ENCODE results near the gene ST6GALNAC2.

The ST6GALNAC2 gene

DNA sequence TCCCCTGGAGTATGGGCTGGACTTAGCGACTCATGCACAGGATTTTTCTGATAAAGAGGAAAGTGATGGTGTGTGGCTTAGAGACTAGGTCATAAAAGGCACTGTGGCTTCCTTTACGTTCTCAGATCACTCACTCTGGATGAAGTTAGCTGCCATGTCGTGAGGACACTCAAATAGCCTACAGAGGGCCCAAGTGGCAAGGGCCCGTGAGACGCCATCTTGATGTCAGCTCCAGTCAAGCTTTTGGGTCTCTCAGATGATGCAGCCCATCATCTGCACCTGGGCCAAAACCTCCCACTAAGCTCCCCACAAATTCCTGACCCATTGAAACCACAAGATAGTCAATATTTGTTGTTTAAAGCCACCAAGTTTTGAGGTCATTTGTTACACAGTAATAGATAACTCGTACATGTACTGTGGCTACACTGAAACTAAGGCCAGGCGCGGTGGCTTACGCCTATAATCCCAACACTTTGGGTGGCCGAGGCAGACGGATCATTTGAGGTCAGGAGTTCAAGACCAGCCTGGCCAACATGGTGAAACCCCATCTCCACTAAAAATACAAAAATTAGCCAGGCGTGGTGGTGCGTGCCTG is 14.7 kb downstream of the ST6GALNAC2 start:
- TF ChIP-seq, protein P1, sequence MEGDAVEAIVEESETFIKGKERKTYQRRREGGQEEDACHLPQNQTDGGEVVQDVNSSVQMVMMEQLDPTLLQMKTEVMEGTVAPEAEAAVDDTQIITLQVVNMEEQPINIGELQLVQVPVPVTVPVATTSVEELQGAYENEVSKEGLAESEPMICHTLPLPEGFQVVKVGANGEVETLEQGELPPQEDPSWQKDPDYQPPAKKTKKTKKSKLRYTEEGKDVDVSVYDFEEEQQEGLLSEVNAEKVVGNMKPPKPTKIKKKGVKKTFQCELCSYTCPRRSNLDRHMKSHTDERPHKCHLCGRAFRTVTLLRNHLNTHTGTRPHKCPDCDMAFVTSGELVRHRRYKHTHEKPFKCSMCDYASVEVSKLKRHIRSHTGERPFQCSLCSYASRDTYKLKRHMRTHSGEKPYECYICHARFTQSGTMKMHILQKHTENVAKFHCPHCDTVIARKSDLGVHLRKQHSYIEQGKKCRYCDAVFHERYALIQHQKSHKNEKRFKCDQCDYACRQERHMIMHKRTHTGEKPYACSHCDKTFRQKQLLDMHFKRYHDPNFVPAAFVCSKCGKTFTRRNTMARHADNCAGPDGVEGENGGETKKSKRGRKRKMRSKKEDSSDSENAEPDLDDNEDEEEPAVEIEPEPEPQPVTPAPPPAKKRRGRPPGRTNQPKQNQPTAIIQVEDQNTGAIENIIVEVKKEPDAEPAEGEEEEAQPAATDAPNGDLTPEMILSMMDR (IDR thresholded peaks at IDR 0.05; ENCODE audit: control insufficient read depth, extremely low read depth, insufficient read depth) = no peak
- no peak for DNase-seq (ENCODE audit: low read depth)

GRCh38 chr17:76570457-76570856 is 15.2 kb downstream of the ST6GALNAC2 start:
- DNase-seq (ENCODE audit: low read depth) = no peak
- TF ChIP-seq, protein P1 (IDR thresholded peaks at IDR 0.05; ENCODE audit: control insufficient read depth, extremely low read depth, insufficient read depth) = no peak

More for the DNA sequence above, 14.7 kb downstream of the ST6GALNAC2 start:
- H3K4me3 ChIP-seq (ENCODE audit: low read depth, low read length) = no peak overlapping the region

GRCh38 chr17:76569607-76570279 is 15.9 kb downstream of the ST6GALNAC2 start:
- no peak for DNase-seq (ENCODE audit: low read depth)
- TF ChIP-seq, protein P1 (IDR thresholded peaks at IDR 0.05; ENCODE audit: control insufficient read depth, extremely low read depth, insufficient read depth) = no peak
- no peak overlapping the region for H3K4me3 ChIP-seq (ENCODE audit: low read depth, low read length)

More at GRCh38 chr17:76570457-76570856, 15.2 kb downstream of the ST6GALNAC2 start:
- no peak overlapping the region for H3K4me3 ChIP-seq (ENCODE audit: low read depth, low read length)

DNA sequence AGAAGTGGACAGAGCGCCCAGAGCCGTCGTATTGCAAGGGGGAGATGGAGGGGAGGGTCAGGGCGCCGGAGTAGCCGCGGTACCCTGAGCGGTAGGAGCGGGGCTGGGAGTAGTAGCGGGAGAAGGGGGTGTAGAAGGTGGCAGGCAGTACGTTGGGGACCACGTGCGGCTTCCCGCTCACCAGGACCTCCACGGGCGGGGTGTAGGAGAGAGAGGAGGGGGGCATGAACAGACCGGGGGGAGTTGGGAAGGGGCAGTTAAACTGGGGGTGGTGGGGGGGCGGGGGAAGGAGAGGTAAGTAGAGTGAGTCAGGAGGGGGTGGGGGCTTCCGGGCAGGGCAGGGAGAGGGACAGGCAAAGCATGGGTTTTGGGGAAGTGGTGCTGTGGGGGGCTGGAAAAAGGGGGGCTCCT is 16.8 kb downstream of the ST6GALNAC2 start:
- no peak for DNase-seq (ENCODE audit: low read depth)
- no peak overlapping the region for H3K4me3 ChIP-seq (ENCODE audit: low read depth, low read length)
- TF ChIP-seq, protein P1 (IDR thresholded peaks at IDR 0.05; ENCODE audit: control insufficient read depth, extremely low read depth, insufficient read depth) = no peak

DNA sequence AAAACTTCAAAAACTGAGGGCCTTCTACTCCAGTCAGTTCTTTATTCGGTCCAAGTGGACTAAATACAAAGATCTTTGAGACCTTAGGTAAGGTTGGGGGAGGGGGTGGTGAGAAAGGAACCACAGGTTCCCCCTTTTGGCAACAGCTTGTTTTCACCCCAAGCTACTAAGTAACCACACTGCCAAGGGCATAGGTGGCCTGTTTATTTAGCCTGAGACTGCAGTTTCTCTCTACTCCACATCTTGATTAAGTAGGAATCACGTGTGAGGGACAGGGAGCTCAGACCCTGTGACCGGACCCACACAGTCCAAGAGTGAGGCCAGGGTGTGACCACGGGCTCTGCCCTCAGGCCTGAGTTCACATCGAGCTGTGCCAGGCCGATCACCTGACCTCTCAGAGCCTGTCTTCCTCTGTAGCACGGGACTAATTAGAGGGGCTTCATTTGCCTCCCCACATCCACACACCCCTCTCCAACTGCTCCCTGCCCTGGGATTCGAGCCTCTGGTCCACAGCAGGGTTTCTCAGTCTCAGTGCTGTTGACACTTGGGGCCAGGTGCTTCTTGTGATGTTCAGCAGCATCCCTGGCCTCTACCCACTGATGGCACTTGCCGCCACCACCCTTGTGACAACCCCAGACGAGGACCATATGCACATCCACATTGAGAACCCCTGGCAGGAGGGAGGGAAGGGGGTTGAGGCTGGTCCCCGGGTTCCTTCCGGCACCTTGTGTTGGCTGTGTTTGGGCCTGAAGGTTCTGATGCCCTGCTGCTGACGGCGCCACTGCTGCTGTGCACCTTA is 17.8 kb downstream of the ST6GALNAC2 start:
- H3K4me3 ChIP-seq (ENCODE audit: low read depth, low read length) = no peak overlapping the region
- no peak for DNase-seq (ENCODE audit: low read depth)
- TF ChIP-seq, protein P1 (IDR thresholded peaks at IDR 0.05; ENCODE audit: control insufficient read depth, extremely low read depth, insufficient read depth) = no peak

GRCh38 chr17:76566988-76567431 is 18.6 kb downstream of the ST6GALNAC2 start:
- TF ChIP-seq, protein P1 (IDR thresholded peaks at IDR 0.05; ENCODE audit: control insufficient read depth, extremely low read depth, insufficient read depth) = no peak
- no peak for DNase-seq (ENCODE audit: low read depth)
- no peak overlapping the region for H3K4me3 ChIP-seq (ENCODE audit: low read depth, low read length)

All from LNCaP clone FGC (cell line).